HepG2 (cell line): ENCODE measurements around the gene NOL4L. TPM values are rescaled to one million over a fixed set of nuclear protein-coding genes. Genes with fewer than 3 reads are reported as not detected.

Experiments used
- ARNT ChIP-seq: fragments of 450-650 bp; IDR thresholded peaks from 2 replicates; pipeline ENCODE4 v1.6.1; 2017
- EED ChIP-seq: sonication (generic); formaldehyde crosslinking; IDR thresholded peaks from 2 replicates; pipeline ENCODE4 v1.5.0; 2020; ENCODE audit warnings: mild to moderate bottlenecking, missing genetic modification reagents
- HES4 ChIP-seq: sonication (generic); formaldehyde crosslinking; IDR thresholded peaks from 2 replicates; pipeline ENCODE4 v1.9.0; 2021; ENCODE audit warnings: mild to moderate bottlenecking, missing genetic modification reagents, borderline replicate concordance
- HNF4G ChIP-seq, 2 experiments: sonication (generic) in 1 of 2; formaldehyde crosslinking in 1 of 2; IDR thresholded peaks; 2 replicates each; pipeline versions ENCODE4 v1.4.0 to v1.6.1; 2011 to 2020; ENCODE audit warnings: borderline replicate concordance in 2 of 2, low read depth in 2 of 2, mild to moderate bottlenecking in 2 of 2, low read length in 1 of 2, missing genetic modification reagents in 1 of 2, moderate library complexity in 1 of 2
- JDP2 ChIP-seq: sonication (generic); formaldehyde crosslinking; IDR thresholded peaks from 2 replicates; pipeline ENCODE4 v1.8.1; 2022; ENCODE audit warnings: missing genetic modification reagents, borderline replicate concordance
- NRL ChIP-seq: sonication (generic); formaldehyde crosslinking; IDR thresholded peaks from 2 replicates; pipeline ENCODE4 v1.5.0; 2020; ENCODE audit warnings: missing genetic modification reagents, mild to moderate bottlenecking, moderate library complexity, borderline replicate concordance
- PAXIP1 ChIP-seq: sonication (generic); formaldehyde crosslinking; conservative IDR thresholded peaks from 2 replicates; pipeline ENCODE4 v1.4.0; 2020; ENCODE audit warnings: mild to moderate bottlenecking, missing genetic modification reagents, moderate library complexity
- SMARCE1 ChIP-seq: fragments of 450-650 bp; IDR thresholded peaks from 2 replicates; pipeline ENCODE4 v1.6.1; 2017; ENCODE audit warnings: borderline replicate concordance
- SOX6 ChIP-seq, 2 experiments: fragments of 450-650 bp in 1 of 2; sonication (generic) in 1 of 2; formaldehyde crosslinking in 1 of 2; IDR thresholded peaks; 2 replicates each; pipeline versions ENCODE4 v1.4.0 to v1.6.1; 2017 to 2020; ENCODE audit warnings: antibody characterized with exemption in 1 of 2, mild to moderate bottlenecking in 1 of 2, missing genetic modification reagents in 1 of 2
- XBP1 ChIP-seq: sonication (generic); formaldehyde crosslinking; IDR thresholded peaks from 2 replicates; pipeline ENCODE4 v1.5.0; 2020; ENCODE audit warnings: missing genetic modification reagents
- ZFX ChIP-seq: sonication (generic); formaldehyde crosslinking; IDR thresholded peaks from 2 replicates; pipeline ENCODE4 v1.4.0; 2020; ENCODE audit warnings: mild to moderate bottlenecking, low read depth, missing genetic modification reagents, moderate library complexity
- ZFY ChIP-seq: sonication (generic); formaldehyde crosslinking; IDR thresholded peaks from 2 replicates; pipeline ENCODE4 v1.4.0; 2020; ENCODE audit warnings: missing genetic modification reagents
- ZNF124 ChIP-seq: sonication (generic); formaldehyde crosslinking; IDR thresholded peaks from 2 replicates; pipeline ENCODE4 v1.4.0; 2020; ENCODE audit warnings: missing genetic modification reagents
- ZNF44 ChIP-seq: sonication (generic); formaldehyde crosslinking; IDR thresholded peaks from 2 replicates; pipeline ENCODE4 v1.5.1; 2020; ENCODE audit warnings: mild to moderate bottlenecking, missing genetic modification reagents
- ZNF891 ChIP-seq: sonication (generic); formaldehyde crosslinking; IDR thresholded peaks from 2 replicates; pipeline ENCODE4 v1.5.0; 2020; ENCODE audit warnings: mild to moderate bottlenecking, missing genetic modification reagents
- polyA plus RNA-seq, 8 experiments: library from polyadenylated mRNA; depleted of rRNA in 3 of 8; stranded (reverse) in 7 of 8; unstranded in 1 of 8; fragments of >200 nt; fragmentation: Illumina TruSeq in 4 of 8; extraction: Trizol in 4 of 8; gene quantifications; 2 replicates each; pipeline versions ENCODE4 v1.2.1 to v1.2.3, GENCODE V29; 2011 to 2016; ENCODE audit warnings: low read depth in 4 of 8, missing spikeins in 1 of 8, mixed read lengths in 1 of 8; ENCODE audit not compliant: insufficient read depth in 1 of 8
- total RNA-seq, 5 experiments: library from RNA; depleted of rRNA; stranded (reverse); fragments of >200 nt; fragmentation: Illumina TruSeq; extraction: Trizol; gene quantifications; 2 replicates each; pipeline ENCODE4 v1.2.3, GENCODE V29; 2016; ENCODE audit warnings: low read depth in 1 of 5
- TF ChIP-seq, protein P1 (sequence below): sonication (generic); formaldehyde crosslinking; IDR thresholded peaks from 2 replicates; pipeline ENCODE4 v1.5.0; 2020; ENCODE audit warnings: mild to moderate bottlenecking, missing genetic modification reagents
- TF ChIP-seq, protein P2 (sequence below): sonication (generic); formaldehyde crosslinking; IDR thresholded peaks from 2 replicates; pipeline ENCODE4 v1.9.0; 2022; ENCODE audit warnings: low read depth, missing genetic modification reagents
- TF ChIP-seq, protein P3 (sequence below): sonication (generic); formaldehyde crosslinking; IDR thresholded peaks from 2 replicates; pipeline ENCODE4 v1.4.0; 2020; ENCODE audit warnings: missing genetic modification reagents

NOL4L gene
- total and polyA plus RNA-seq, 2 of the 13 experiments (the other 11 are each of a cell fraction or from before 2014, with no cell fraction given), result 16.6 to 35.4 TPM

GRCh38 chr20:32609111-32609773, 24.1 kb upstream of the NOL4L start (continued):
- TF ChIP-seq PAXIP1 (peak; percentile 38; the same call in 1 of the 2 replicates), NRL (0 out of 2 replicates have a peak, but pooled peaks have one; percentile 64), EED (CRISPR knock-in tag) (0 out of 2 replicates have a peak, but pooled peaks have one; percentile 33), ZFY (CRISPR knock-in tag) (no peak), HNF4G (IDR thresholded peaks at IDR 0.05; ENCODE audit: borderline replicate concordance, low read depth, low read length) (peak; percentile 19), HNF4G (CRISPR knock-in tag; IDR thresholded peaks at IDR 0.05; ENCODE audit: borderline replicate concordance, low read depth) (no peak), ZFX (CRISPR knock-in tag) (peak; percentile 37; the same call in 1 of the 2 replicates), ZNF44 (CRISPR knock-in tag) (no peak), ZNF891 (CRISPR knock-in tag) (0 out of 2 replicates have a peak, but pooled peaks have one; percentile 57), HES4 (CRISPR knock-in tag) (peak; percentile 36; the same call in 1 of the 2 replicates), ZNF124 (CRISPR knock-in tag) (0 out of 2 replicates have a peak, but pooled peaks have one; percentile 24), XBP1 (no peak), SOX6 (IDR thresholded peaks at IDR 0.05) (no peak), SOX6 (CRISPR knock-in tag; IDR thresholded peaks at IDR 0.05) (0 out of 2 replicates have a peak, but pooled peaks have one; percentile 12), JDP2 (CRISPR knock-in tag) (no peak), SMARCE1 (no peak), ARNT (no peak)
- TF ChIP-seq, protein P1, sequence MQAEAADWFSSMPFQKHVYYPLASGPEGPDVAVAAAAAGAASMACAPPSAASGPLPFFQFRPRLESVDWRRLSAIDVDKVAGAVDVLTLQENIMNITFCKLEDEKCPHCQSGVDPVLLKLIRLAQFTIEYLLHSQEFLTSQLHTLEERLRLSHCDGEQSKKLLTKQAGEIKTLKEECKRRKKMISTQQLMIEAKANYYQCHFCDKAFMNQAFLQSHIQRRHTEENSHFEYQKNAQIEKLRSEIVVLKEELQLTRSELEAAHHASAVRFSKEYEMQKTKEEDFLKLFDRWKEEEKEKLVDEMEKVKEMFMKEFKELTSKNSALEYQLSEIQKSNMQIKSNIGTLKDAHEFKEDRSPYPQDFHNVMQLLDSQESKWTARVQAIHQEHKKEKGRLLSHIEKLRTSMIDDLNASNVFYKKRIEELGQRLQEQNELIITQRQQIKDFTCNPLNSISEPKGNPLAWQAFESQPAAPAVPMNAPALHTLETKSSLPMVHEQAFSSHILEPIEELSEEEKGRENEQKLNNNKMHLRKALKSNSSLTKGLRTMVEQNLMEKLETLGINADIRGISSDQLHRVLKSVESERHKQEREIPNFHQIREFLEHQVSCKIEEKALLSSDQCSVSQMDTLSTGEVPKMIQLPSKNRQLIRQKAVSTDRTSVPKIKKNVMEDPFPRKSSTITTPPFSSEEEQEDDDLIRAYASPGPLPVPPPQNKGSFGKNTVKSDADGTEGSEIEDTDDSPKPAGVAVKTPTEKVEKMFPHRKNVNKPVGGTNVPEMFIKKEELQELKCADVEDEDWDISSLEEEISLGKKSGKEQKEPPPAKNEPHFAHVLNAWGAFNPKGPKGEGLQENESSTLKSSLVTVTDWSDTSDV, result peak; percentile 57; the same call in 1 of the 2 replicates
- TF ChIP-seq, protein P2, sequence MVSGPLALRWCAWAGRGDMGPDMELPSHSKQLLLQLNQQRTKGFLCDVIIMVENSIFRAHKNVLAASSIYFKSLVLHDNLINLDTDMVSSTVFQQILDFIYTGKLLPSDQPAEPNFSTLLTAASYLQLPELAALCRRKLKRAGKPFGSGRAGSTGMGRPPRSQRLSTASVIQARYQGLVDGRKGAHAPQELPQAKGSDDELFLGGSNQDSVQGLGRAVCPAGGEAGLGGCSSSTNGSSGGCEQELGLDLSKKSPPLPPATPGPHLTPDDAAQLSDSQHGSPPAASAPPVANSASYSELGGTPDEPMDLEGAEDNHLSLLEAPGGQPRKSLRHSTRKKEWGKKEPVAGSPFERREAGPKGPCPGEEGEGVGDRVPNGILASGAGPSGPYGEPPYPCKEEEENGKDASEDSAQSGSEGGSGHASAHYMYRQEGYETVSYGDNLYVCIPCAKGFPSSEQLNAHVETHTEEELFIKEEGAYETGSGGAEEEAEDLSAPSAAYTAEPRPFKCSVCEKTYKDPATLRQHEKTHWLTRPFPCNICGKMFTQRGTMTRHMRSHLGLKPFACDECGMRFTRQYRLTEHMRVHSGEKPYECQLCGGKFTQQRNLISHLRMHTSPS (CRISPR knock-in tag), result 0 out of 2 replicates have a peak, but pooled peaks have one; percentile 20
- TF ChIP-seq, protein P3, sequence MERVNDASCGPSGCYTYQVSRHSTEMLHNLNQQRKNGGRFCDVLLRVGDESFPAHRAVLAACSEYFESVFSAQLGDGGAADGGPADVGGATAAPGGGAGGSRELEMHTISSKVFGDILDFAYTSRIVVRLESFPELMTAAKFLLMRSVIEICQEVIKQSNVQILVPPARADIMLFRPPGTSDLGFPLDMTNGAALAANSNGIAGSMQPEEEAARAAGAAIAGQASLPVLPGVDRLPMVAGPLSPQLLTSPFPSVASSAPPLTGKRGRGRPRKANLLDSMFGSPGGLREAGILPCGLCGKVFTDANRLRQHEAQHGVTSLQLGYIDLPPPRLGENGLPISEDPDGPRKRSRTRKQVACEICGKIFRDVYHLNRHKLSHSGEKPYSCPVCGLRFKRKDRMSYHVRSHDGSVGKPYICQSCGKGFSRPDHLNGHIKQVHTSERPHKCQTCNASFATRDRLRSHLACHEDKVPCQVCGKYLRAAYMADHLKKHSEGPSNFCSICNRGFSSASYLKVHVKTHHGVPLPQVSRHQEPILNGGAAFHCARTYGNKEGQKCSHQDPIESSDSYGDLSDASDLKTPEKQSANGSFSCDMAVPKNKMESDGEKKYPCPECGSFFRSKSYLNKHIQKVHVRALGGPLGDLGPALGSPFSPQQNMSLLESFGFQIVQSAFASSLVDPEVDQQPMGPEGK, result no peak
